SK-N-SH (cell line): ENCODE measurements around the gene RAB39A. TPM values are rescaled to one million over a fixed set of nuclear protein-coding genes. Genes with fewer than 3 reads are reported as not detected.

Source experiments
- CTCF ChIA-PET: fragments of 300-600, 350-600 bp; formaldehyde crosslinking; extraction: SDS; loops from one replicate; lab custom pipeline; 2021; lab: Yijun Ruan, JAX
- POLR2A ChIA-PET: fragments of 350-600 bp; sonication (Branson Sonifier 250); formaldehyde crosslinking; extraction: SDS; loops from one replicate; lab custom pipeline; 2020; ENCODE audit warnings: antibody characterized with exemption, inconsistent platforms; lab: Yijun Ruan, JAX
- DNase-seq: peaks from one replicate; pipeline ENCODE4 v3.0.0; 2012
- H2AFZ ChIP-seq: fragments of 200-600 bp; sonication (generic); 2 replicates; pipeline ENCODE4 v1.8.1; 2016; ENCODE audit warnings: antibody characterized with exemption, mild to moderate bottlenecking, low read depth
- H3F3A ChIP-seq: fragments of 200-600 bp; sonication (generic); replicated peaks from 2 replicates; pipeline ENCODE3; 2016; ENCODE audit warnings: antibody characterized with exemption, mild to moderate bottlenecking; ENCODE audit not compliant: insufficient read depth
- H3K27ac ChIP-seq, 2 experiments: fragments of 200-500 bp in 1 of 2; fragments of 200-600 bp in 1 of 2; sonication (Bioruptor generic) in 1 of 2; sonication (generic), shearing (Covaris generic) in 1 of 2; 2 replicates each; pipeline versions ENCODE4 v1.5.1 to v1.6.1; 2014 to 2016; ENCODE audit warnings: low read depth in 2 of 2, inconsistent platforms in 1 of 2, low read length in 1 of 2, mild to moderate bottlenecking in 1 of 2, mixed read lengths in 1 of 2
- H3K27me3 ChIP-seq: fragments of 200-600 bp; sonication (generic), shearing (Covaris generic); 2 replicates; pipeline ENCODE4 v1.6.1; 2016; ENCODE audit warnings: mixed run types; ENCODE audit not compliant: insufficient read depth
- H3K36me3 ChIP-seq, 2 experiments: fragments of 200-500 bp in 1 of 2; fragments of 200-600 bp in 1 of 2; sonication (Bioruptor generic) in 1 of 2; sonication (generic) in 1 of 2; replicated peaks in 1 of 2; 2 replicates each; pipeline versions ENCODE3 to v1.5.1; 2014 to 2016; ENCODE audit warnings: low read length in 1 of 2, mild to moderate bottlenecking in 1 of 2; ENCODE audit not compliant: insufficient read depth in 2 of 2, control insufficient read depth in 1 of 2
- H3K4me1 ChIP-seq, 2 experiments: fragments of 200-500 bp in 1 of 2; fragments of 200-600 bp in 1 of 2; sonication (Bioruptor generic) in 1 of 2; sonication (generic), shearing (Covaris generic) in 1 of 2; 2 replicates each; pipeline versions ENCODE4 v1.5.1 to v1.6.1; 2014 to 2016; ENCODE audit warnings: low read depth in 1 of 2, low read length in 1 of 2, mixed run types in 1 of 2; ENCODE audit not compliant: insufficient read depth in 2 of 2, control insufficient read depth in 1 of 2
- H3K4me2 ChIP-seq: fragments of 200-600 bp; sonication (generic), shearing (Covaris generic); 2 replicates; pipeline ENCODE4 v1.6.1; 2017; ENCODE audit warnings: mixed run types
- H3K4me3 ChIP-seq, 2 experiments: fragments of 200-500 bp in 1 of 2; fragments of 200-600 bp in 1 of 2; sonication (Bioruptor generic) in 1 of 2; sonication (generic), shearing (Covaris generic) in 1 of 2; 2 replicates each; pipeline versions ENCODE4 v1.5.1 to v1.8.1; 2014 to 2016; ENCODE audit warnings: low read depth in 2 of 2, inconsistent platforms in 1 of 2, low read length in 1 of 2, mild to moderate bottlenecking in 1 of 2, mixed read lengths in 1 of 2, moderate library complexity in 1 of 2
- H3K79me2 ChIP-seq: fragments of 200-600 bp; sonication (generic); 2 replicates; pipeline ENCODE4 v1.8.1; 2017; ENCODE audit warnings: mild to moderate bottlenecking; ENCODE audit not compliant: insufficient read depth
- H3K9ac ChIP-seq: fragments of 200-600 bp; sonication (generic); 2 replicates; pipeline ENCODE4 v1.6.1; 2017; ENCODE audit warnings: mixed run types
- H3K9me2 ChIP-seq: fragments of 200-600 bp; sonication (generic); 2 replicates; pipeline ENCODE4 v1.6.1; 2017; ENCODE audit warnings: mixed run types
- H3K9me3 ChIP-seq: fragments of 200-600 bp; sonication (generic); 2 replicates; pipeline ENCODE4 v1.6.1; 2017; ENCODE audit warnings: mixed run types, mild to moderate bottlenecking, moderate library complexity
- H4K20me1 ChIP-seq: fragments of 200-600 bp; sonication (generic); 2 replicates; pipeline ENCODE4 v1.6.1; 2017; ENCODE audit warnings: mild to moderate bottlenecking, mixed run types; ENCODE audit not compliant: insufficient read depth
- ELF1 ChIP-seq: IDR thresholded peaks from 2 replicates; pipeline ENCODE4 v1.4.0; 2012
- EZH2phosphoT487 ChIP-seq: fragments of 200-600 bp; sonication (generic); IDR thresholded peaks from 2 replicates; pipeline ENCODE4 v1.6.1; 2017; ENCODE audit warnings: low read depth, mixed run types, mild to moderate bottlenecking, antibody characterized with exemption, moderate library complexity, borderline replicate concordance
- FOSL2 ChIP-seq: IDR thresholded peaks from 2 replicates; pipeline ENCODE4 v1.4.0; 2012; ENCODE audit warnings: low read depth, mild to moderate bottlenecking, moderate library complexity, borderline replicate concordance
- FOXJ3 ChIP-seq: sonication (generic); formaldehyde crosslinking; IDR thresholded peaks from 2 replicates; pipeline ENCODE4 v1.5.1; 2020; ENCODE audit warnings: mild to moderate bottlenecking, missing genetic modification reagents
- FOXM1 ChIP-seq: IDR thresholded peaks from 2 replicates; pipeline ENCODE4 v1.4.0; 2012; ENCODE audit warnings: low read depth, mild to moderate bottlenecking
- GATA2 ChIP-seq: sonication (generic); formaldehyde crosslinking; IDR thresholded peaks from 2 replicates; pipeline ENCODE4 v1.5.0; 2020; ENCODE audit warnings: mild to moderate bottlenecking, missing genetic modification reagents
- MEF2A ChIP-seq: IDR thresholded peaks from 2 replicates; pipeline ENCODE4 v1.4.0; 2012; ENCODE audit warnings: low read depth, borderline replicate concordance
- NFIC ChIP-seq: IDR thresholded peaks from 2 replicates; pipeline ENCODE4 v1.4.0; 2012; ENCODE audit warnings: borderline replicate concordance
- NRF1 ChIP-seq: IDR thresholded peaks from 2 replicates; pipeline ENCODE4 v1.6.1; 2012; ENCODE audit warnings: low read depth, mild to moderate bottlenecking, low read length
- PBX3 ChIP-seq: IDR thresholded peaks from 2 replicates; pipeline ENCODE4; 2012
- POLR2AphosphoS5 ChIP-seq: IDR thresholded peaks from 2 replicates; pipeline ENCODE4 v1.6.1; 2012; ENCODE audit warnings: low read depth, low read length
- RAD21 ChIP-seq: IDR thresholded peaks from 2 replicates; pipeline ENCODE4 v1.6.1; 2012; ENCODE audit warnings: mild to moderate bottlenecking, low read length
- RCOR1 ChIP-seq: fragments of 150-350 bp; IDR thresholded peaks from 2 replicates; pipeline ENCODE4 v1.6.1; 2017; ENCODE audit warnings: antibody characterized with exemption, low read length
- REST ChIP-seq: IDR thresholded peaks from 2 replicates; pipeline ENCODE4 v1.6.1; 2012; ENCODE audit warnings: mild to moderate bottlenecking, low read depth, low read length, moderate library complexity
- SMC3 ChIP-seq: IDR thresholded peaks from 2 replicates; pipeline ENCODE4 v1.6.1; 2012; ENCODE audit warnings: low read depth, low read length, improper control_type of control experiment
- TAF1 ChIP-seq: IDR thresholded peaks from 2 replicates; pipeline ENCODE4 v1.6.1; 2012; ENCODE audit warnings: low read depth, mild to moderate bottlenecking, low read length, moderate library complexity, borderline replicate concordance
- USF1 ChIP-seq: IDR thresholded peaks from 2 replicates; pipeline ENCODE4 v1.4.0; 2012; ENCODE audit warnings: low read depth, borderline replicate concordance
- WGBS: methylation state at CpG from one replicate; pipeline ENCODE4 v1.1.6; 2017; ENCODE audit warnings: low lambda C conversion rate; 5-methylcytosine and 5-hydroxymethylcytosine counted together
- polyA plus RNA-seq, 3 experiments: library from polyadenylated mRNA; depleted of rRNA; stranded (reverse); fragments of >200 nt; gene quantifications; 2 replicates each; pipeline ENCODE4 v1.2.3, GENCODE V29; 2012

Gene RAB39A
- polyA plus RNA-seq, 1 of the 3 experiments (the other 2 are of a cell fraction) = 0.18 TPM

GRCh38 chr11:107999759-108000455 is 71.7 kb downstream of the RAB39A start (continued):
- no peak for TF ChIP-seq ELF1
- TF ChIP-seq RAD21 = peak; percentile 52
- TF ChIP-seq NRF1 = no peak
- no peak for TF ChIP-seq TAF1
- no peak for TF ChIP-seq REST

GRCh38 chr11:108002476-108002875 is 74.2 kb downstream of the RAB39A start:
- no peak for DNase-seq
- Histone ChIP-seq H3K27ac (no peak overlapping the region), H3K4me3 (no peak overlapping the region), H4K20me1 (no peaks in the 10 kb centered on the region), H3K9me2 (no peaks in the 10 kb centered on the region), H3K27me3 (no peaks in the 10 kb centered on the region), H3K9me3 (no peaks in the 10 kb centered on the region), H3K4me2 (no peak overlapping the region), H3K79me2 (no peaks in the 10 kb centered on the region), H3K9ac (no peak overlapping the region), H2AFZ (no peak overlapping the region), H3F3A (no peaks in the 10 kb centered on the region), H3K4me1 (no peaks in the 10 kb centered on the region), H3K36me3 (no peaks in the 10 kb centered on the region)
- ChIA-PET POLR2A (no interaction called here), CTCF (no interaction called here)
- TF ChIP-seq EZH2phosphoT487 (no peak), POLR2AphosphoS5 (no peak), FOXM1 (no peak), RCOR1 (no peak), SMC3 (no peak), PBX3 (no peak), GATA2 (no peak), RAD21 (no peak), NRF1 (no peak), USF1 (no peak), NFIC (no peak), REST (no peak), FOSL2 (no peak), MEF2A (no peak), FOXJ3 (no peak)
- WGBS = 82% methylated on average over 3 of the region's 3 CpGs
